ENCODE measurements around the gene TEX22. TPM values are rescaled to one million over a fixed set of nuclear protein-coding genes. Genes with fewer than 3 reads are reported as not detected.
A peak's percentile ranks its signal among the peaks of the same experiment; 100 is the strongest.

TEX22 gene
- total RNA-seq, 1 experiment from 2014 or later: 2.6 TPM

GRCh38 chr14:105411985-105412770 is 13.8 kb downstream of the TEX22 start:
- Histone ChIP-seq H3K36me3 (ENCODE audit: low read depth) (no peaks in the 10 kb centered on the region), H3K9me3 (ENCODE audit: insufficient read depth, low read depth) (no peaks in the 10 kb centered on the region), H3F3A (ENCODE audit: insufficient read depth, low read depth) (peaks cover 27% of the 10 kb centered on the region), H4K20me1 (ENCODE audit: insufficient read depth) (no peaks in the 10 kb centered on the region), H3K4me2 (peak overlapping the region; percentile 79; the same call in 1 of the 2 replicates), H3K79me2 (ENCODE audit: low read depth) (no peaks in the 10 kb centered on the region), H3K4me3 (no peak overlapping the region), H2AFZ (no peak overlapping the region), H3K9me2 (ENCODE audit: insufficient read depth) (no peaks in the 10 kb centered on the region), H3K27ac (no peak overlapping the region), H3K27me3 (ENCODE audit: insufficient read depth, low read depth) (peaks cover 34% of the 10 kb centered on the region), H3K4me1 (replicated peaks; ENCODE audit: insufficient read depth) (peaks cover 5% of the 10 kb centered on the region)
- TF ChIP-seq CTCF (conservative IDR thresholded peaks at IDR 0.05): no peak
- no TSS peak for BruUV-seq (replicated peaks)
- ChIA-PET CTCF (no interaction called here), POLR2A (ENCODE audit: unreplicated experiment) (no interaction called here)
- intact Hi-C loops (cut with micrococcal nuclease; ENCODE audit: unreplicated experiment): no loop called here
- no peak for DNase-seq

- no peak overlapping the region for H3K4me2 ChIP-seq
- no peak overlapping the region for H3K4me3 ChIP-seq
- H2AFZ ChIP-seq: no peak overlapping the region
- ChIA-PET CTCF (no interaction called here), POLR2A (ENCODE audit: unreplicated experiment) (interaction anchor here (0.6 kb wide), 1 partner anchor 574 kb away, joined by 5 read pairs; no protein-coding TSS in a partner anchor)
- no TSS peak for BruUV-seq (replicated peaks)
- H3K27me3 ChIP-seq (ENCODE audit: insufficient read depth, low read depth): peaks cover 34% of the 10 kb centered on the region
- H3K9me2 ChIP-seq (ENCODE audit: insufficient read depth): no peaks in the 10 kb centered on the region
- peaks cover 31% of the 10 kb centered on the region for H3F3A ChIP-seq (ENCODE audit: insufficient read depth, low read depth)
- intact Hi-C loops (cut with micrococcal nuclease; ENCODE audit: unreplicated experiment): no loop called here
- H3K9me3 ChIP-seq (ENCODE audit: insufficient read depth, low read depth): no peaks in the 10 kb centered on the region
- peaks cover 5% of the 10 kb centered on the region for H3K4me1 ChIP-seq (replicated peaks; ENCODE audit: insufficient read depth)
- no peaks in the 10 kb centered on the region for H3K36me3 ChIP-seq (ENCODE audit: low read depth)
- DNase-seq: no peak
- H4K20me1 ChIP-seq (ENCODE audit: insufficient read depth): no peaks in the 10 kb centered on the region
- TF ChIP-seq CTCF (conservative IDR thresholded peaks at IDR 0.05) (no peak), EZH2 (IDR thresholded peaks at IDR 0.05; ENCODE audit: low read depth) (no peak)
- no peaks in the 10 kb centered on the region for H3K79me2 ChIP-seq (ENCODE audit: low read depth)
- no peak overlapping the region for H3K27ac ChIP-seq
Observed at GRCh38 chr14:105412771-105413543, 14.6 kb downstream of the TEX22 start.

GRCh38 chr14:105413544-105413886 is 15.2 kb downstream of the TEX22 start:
- Histone ChIP-seq H3K4me1 (replicated peaks; ENCODE audit: insufficient read depth) (peaks cover 5% of the 10 kb centered on the region), H2AFZ (no peak overlapping the region), H3K27ac (no peak overlapping the region), H3K4me2 (no peak overlapping the region), H3K36me3 (ENCODE audit: low read depth) (no peaks in the 10 kb centered on the region), H3K9me2 (ENCODE audit: insufficient read depth) (no peaks in the 10 kb centered on the region), H3K4me3 (no peak overlapping the region), H3K27me3 (ENCODE audit: insufficient read depth, low read depth) (peaks cover 34% of the 10 kb centered on the region), H3K9me3 (ENCODE audit: insufficient read depth, low read depth) (no peaks in the 10 kb centered on the region), H3K79me2 (ENCODE audit: low read depth) (no peaks in the 10 kb centered on the region), H3F3A (ENCODE audit: insufficient read depth, low read depth) (peaks cover 31% of the 10 kb centered on the region), H4K20me1 (ENCODE audit: insufficient read depth) (no peaks in the 10 kb centered on the region)
- no TSS peak for BruUV-seq (replicated peaks)
- POLR2A ChIA-PET (ENCODE audit: unreplicated experiment): interaction anchor here (0.6 kb wide), 2 partner anchors 78 to 574 kb away, joined by 5 to 27 read pairs; no protein-coding TSS in a partner anchor
- intact Hi-C loops (cut with micrococcal nuclease; ENCODE audit: unreplicated experiment): no loop called here
- no peak for DNase-seq
- TF ChIP-seq CTCF (conservative IDR thresholded peaks at IDR 0.05) (no peak), EZH2 (IDR thresholded peaks at IDR 0.05; ENCODE audit: low read depth) (no peak)
- CTCF ChIA-PET: no interaction called here

All from PC-9 (cell line).